GM19193 (cell line): ENCODE data around the gene HPF1.

Experiments
- POLR2A ChIP-seq: IDR thresholded peaks from 4 replicates; pipeline ENCODE4 v1.6.1; 2011; ENCODE audit not compliant: insufficient read depth, insufficient read length; ENCODE audit errors: extremely low read depth

Gene HPF1

GRCh38 chr4:169757575-169758184 is at the start of gene HPF1:
Gene HPF1 (minus strand): TSS chr4:169757944. CDS start chr4:169757877, 67 bp downstream.
- TF ChIP-seq POLR2A, result peak; percentile 77

GRCh38 chr4:169803413-169803812 is 45.7 kb upstream of the HPF1 start:
- TF ChIP-seq POLR2A, result no peak

DNA sequence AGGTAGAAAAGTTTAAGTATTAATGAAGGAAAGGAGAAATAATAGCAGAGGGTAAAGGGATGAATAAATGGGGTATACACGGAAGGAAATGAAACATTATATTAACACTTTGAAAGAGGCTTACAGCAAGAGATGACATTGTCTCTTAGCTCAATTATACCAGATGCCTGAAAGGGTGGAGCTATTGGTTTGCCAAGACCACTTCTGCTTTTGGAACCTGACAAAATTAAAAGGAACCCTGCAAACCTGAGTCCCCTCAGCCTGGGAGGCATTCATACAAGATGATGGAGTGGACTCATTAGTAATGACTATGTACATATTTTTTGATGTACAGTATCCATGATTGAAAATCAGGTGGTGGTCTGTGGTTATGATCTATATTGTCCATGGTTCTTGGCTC is 45.1 kb upstream of the HPF1 start:
- TF ChIP-seq POLR2A, result no peak

DNA sequence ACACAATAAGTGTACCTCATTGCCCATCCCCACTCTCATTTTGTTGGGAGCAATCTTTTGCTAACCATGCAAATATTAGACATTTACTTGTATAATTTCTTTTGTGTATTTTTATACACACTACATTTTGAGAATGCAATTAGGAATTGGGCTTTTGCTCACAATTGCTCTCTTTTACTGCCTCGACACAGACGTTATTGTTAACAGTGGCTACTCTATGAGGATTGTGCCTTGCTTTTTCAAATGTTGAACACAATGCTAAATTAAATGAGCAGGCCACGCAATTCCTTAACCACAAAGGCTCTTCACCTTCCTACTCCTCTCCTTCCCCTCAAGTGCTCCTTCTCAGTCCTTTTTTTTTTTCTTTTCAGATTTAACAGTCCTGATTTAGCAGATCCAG is 42.8 kb upstream of the HPF1 start:
- TF ChIP-seq POLR2A, result no peak

DNA sequence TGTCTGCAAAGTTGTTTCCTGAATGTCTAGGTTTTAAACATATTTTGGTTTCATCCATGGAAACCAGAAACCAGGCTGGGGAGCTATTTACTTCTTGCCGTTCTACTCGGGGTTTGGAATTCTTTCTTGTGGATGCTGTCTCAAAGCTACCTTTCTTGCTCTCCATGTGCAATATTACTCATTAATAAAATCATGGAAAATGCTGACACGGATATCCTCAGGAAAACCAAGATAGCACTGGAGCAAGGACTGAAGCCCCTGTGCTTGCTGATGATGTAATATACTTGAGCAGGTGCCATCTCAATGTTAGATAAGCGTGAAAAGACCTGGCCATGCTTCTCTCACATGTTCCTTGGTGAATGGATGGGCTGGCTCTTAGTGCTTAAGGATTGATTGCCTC is 41.5 kb upstream of the HPF1 start:
- no peak for TF ChIP-seq POLR2A

DNA sequence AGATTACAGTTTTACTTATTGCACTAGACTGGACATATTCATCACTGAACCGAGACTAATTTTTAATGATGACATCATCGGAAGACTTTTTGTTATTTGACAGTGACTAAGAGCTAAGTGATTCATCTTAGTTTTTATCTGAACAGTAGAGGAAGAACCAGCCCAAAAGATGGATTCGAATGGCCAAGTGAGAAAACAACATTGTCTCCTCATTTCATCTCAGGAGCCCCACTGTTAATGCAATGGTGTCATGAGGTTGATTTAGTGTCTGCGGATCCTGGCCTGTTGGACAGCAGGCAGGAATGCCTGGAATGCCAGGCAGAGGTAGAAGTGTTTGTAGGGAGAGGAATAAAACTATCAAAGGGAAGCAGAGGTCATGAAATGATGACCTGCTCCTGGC is 37.8 kb upstream of the HPF1 start:
- no peak for TF ChIP-seq POLR2A

DNA sequence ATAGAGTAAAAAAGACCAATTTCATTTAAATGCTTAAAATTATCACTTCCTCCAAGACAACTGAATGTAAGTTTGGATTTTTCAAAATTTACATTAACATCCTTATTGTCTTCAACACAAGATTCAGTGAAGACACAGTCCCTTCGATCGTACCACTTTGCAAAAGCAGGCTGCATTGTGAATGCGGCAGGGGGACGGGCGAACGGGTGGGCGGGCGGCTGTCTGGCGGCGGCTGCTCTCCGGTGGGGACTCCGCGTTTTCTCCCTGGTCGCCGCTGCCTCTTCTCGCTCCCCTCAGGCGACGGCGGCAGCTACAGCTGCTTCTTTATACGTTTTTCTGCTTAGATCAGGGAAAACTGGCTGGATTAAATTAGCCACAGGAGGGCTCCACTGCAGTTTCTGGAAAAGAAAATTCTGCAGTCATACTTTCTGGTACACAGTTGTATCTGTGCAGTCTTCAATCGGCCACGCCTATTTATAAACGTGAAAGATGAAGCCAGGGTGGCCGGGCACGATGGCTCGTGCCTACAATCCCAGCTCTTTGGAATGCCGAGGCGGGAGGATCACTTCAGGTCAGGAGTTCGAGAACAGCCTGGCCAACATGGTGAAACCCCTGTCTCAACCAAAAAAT is 33.9 kb upstream of the HPF1 start:
- TF ChIP-seq POLR2A, result no peak

DNA sequence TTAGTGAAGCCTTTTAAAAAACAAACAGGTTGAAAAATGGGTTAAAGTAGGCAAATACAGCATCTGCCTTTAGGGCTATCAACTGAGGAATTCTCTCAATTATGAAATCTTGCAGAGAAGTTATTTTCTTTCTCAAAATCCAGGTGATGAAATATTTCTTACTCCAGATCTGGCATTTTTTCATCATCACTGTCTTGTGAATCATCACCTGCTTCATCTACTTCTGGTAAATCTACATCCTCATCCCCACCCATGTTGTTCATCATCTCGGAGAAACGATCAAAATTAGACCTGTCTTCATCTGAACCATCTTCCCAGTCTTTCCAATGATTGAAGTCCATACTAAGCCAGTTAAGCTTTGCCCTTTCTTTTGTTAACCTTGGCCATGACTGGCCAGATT is 33.3 kb upstream of the HPF1 start:
- TF ChIP-seq POLR2A, result no peak

DNA sequence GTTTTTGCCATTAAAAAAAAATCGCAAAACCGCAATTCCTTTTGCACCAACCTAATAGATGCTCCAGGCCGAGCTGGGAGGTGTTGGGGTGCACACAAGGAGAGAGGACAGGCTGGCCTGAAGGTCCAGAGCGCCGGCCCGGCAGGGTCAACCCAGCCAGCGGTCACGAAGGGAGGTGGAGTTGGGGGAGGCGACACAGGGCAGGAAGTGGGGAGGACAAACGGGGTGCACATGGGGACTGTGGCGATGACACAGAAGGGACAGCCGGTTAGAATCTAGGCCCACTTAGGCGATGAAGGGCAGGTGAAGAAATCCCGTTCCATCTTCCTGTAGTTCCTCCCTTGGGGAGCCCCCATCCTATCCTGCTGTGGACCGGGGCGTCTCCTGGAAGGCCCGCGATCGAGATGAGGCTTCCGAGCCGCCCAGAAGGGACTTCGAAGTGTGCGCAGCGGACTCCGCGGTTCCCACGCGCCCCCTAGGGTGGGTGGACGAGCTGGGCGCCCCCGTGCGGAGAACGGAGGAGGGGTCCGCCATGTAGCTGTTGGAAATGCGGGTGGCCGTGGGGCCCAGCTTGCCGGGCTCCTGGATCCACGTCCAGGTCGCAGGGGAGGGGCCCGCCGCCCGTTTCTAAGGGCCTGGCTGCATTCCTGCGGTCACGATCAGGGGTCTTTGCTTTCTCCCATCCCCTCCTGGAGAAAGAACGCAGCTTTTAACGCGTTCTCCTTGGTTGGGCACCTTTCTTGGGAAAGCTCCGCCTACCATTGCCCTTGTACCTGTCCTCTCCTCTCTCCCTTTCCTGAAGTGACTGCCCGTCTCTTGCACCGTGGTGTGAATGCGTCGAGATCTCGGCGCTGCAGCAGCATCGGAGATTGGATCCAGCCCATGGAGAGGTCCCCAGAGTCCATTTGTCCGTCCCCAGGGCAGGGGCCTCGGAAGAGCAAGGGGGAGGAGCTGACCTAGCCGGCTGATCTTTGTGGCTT is 17.0 kb upstream of the HPF1 start:
- no peak for TF ChIP-seq POLR2A

- TF ChIP-seq POLR2A, result no peak
Observed at GRCh38 chr4:169773889-169774288, 16.1 kb upstream of the HPF1 start.

- TF ChIP-seq POLR2A, result no peak
Observed at GRCh38 chr4:169770416-169770815, 12.7 kb upstream of the HPF1 start.

GRCh38 chr4:169768385-169768784 is 10.6 kb upstream of the HPF1 start:
- no peak for TF ChIP-seq POLR2A

GRCh38 chr4:169766741-169767140 is 9.0 kb upstream of the HPF1 start:
- no peak for TF ChIP-seq POLR2A

- no peak for TF ChIP-seq POLR2A
Observed at GRCh38 chr4:169765835-169766234, 8.1 kb upstream of the HPF1 start.

DNA sequence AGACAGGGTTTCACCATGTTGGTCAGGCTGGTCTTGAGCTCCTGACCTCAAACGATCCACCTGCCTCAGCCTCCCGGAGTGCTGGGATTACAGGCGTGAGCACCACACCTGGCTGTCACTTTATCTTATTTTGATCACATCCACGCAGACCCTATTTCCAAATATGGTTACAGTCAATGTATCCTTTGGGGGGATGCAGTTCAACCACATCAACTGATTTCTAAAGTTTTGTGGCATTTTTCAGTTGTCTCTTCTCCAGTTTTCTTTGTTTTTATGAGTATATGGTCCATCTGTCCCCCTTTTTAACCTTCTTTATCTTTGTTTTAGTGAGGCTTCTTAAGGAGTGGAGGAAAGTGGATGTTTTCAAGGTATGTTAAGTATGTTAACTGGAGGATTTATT is 4.1 kb upstream of the HPF1 start:
- TF ChIP-seq POLR2A, result no peak
